ENCODE results near the gene ARHGAP29.

GRCh38 chr1:94283462-94283861 is 46.1 kb upstream of the ARHGAP29 start:
- TF ChIP-seq CTCF (IDR thresholded peaks at IDR 0.05; ENCODE audit: low read length) = no peak
- no peak for TF ChIP-seq EZH2 (IDR thresholded peaks at IDR 0.05; ENCODE audit: borderline replicate concordance, low read length)
